K562 (cell line): Measurements from ENCODE around the gene IGSF21. TPM values are rescaled to one million over a fixed set of nuclear protein-coding genes. Genes with fewer than 3 reads are reported as not detected.
A peak's percentile ranks its signal among the peaks of the same experiment; 100 is the strongest.

Source experiments
- CBX1 ChIP-seq: sonication (generic); IDR thresholded peaks from 2 replicates; pipeline ENCODE4 v1.6.1; 2016; ENCODE audit warnings: antibody characterized with exemption, low read depth, mild to moderate bottlenecking
- CC2D1A ChIP-seq: fragments of 450-650 bp; IDR thresholded peaks from 2 replicates; pipeline ENCODE4 v1.6.1; 2017; ENCODE audit warnings: mild to moderate bottlenecking
- CUX1 ChIP-seq: fragments of 200-800 bp; sonication (Bioruptor generic); IDR thresholded peaks from 2 replicates; pipeline ENCODE4 v1.6.1; 2016; ENCODE audit warnings: missing genetic modification characterization, missing compliant biosample characterization
- E2F3 ChIP-seq: fragments of 250-450 bp; sonication (Bioruptor Pico); IDR thresholded peaks from 2 replicates; pipeline ENCODE4 v1.4.0; 2020; ENCODE audit warnings: mild to moderate bottlenecking
- ESRRB ChIP-seq: fragments of 250-450 bp; sonication (Bioruptor Pico); IDR thresholded peaks from 2 replicates; pipeline ENCODE4 v1.5.0; 2020; ENCODE audit warnings: mild to moderate bottlenecking, moderate library complexity, borderline replicate concordance
- ETS2 ChIP-seq: IDR thresholded peaks from 2 replicates; pipeline ENCODE4 v1.6.1; 2016; ENCODE audit warnings: borderline replicate concordance, missing genetic modification characterization, mild to moderate bottlenecking, moderate library complexity, missing compliant biosample characterization; ENCODE audit not compliant: poor library complexity, severe bottlenecking
- GMEB1 ChIP-seq: fragments of 250-450 bp; sonication (Bioruptor Pico); IDR thresholded peaks from 2 replicates; pipeline ENCODE4 v1.4.0; 2020; ENCODE audit warnings: mild to moderate bottlenecking
- HBP1 ChIP-seq: fragments of 450-650 bp; formaldehyde crosslinking; IDR thresholded peaks from 2 replicates; pipeline ENCODE4 v1.4.0; 2022; ENCODE audit warnings: missing genetic modification characterization
- ZBTB9 ChIP-seq: fragments of 450-650 bp; formaldehyde crosslinking; IDR thresholded peaks from 2 replicates; pipeline ENCODE4 v1.4.0; 2020; ENCODE audit warnings: mild to moderate bottlenecking, moderate library complexity
- ZNF280A ChIP-seq: fragments of 450-650 bp; IDR thresholded peaks from 2 replicates; pipeline ENCODE4 v1.6.1; 2018; ENCODE audit warnings: mild to moderate bottlenecking, low read depth; ENCODE audit not compliant: partially characterized antibody
- ZNF280B ChIP-seq: fragments of 250-450 bp; sonication (Bioruptor Pico); IDR thresholded peaks from 2 replicates; pipeline ENCODE4 v1.5.1; 2021; ENCODE audit warnings: mild to moderate bottlenecking
- ZNF507 ChIP-seq: conservative IDR thresholded peaks from 2 replicates; pipeline ENCODE4 v1.6.1; 2017; ENCODE audit warnings: missing genetic modification characterization, missing compliant biosample characterization
- ZNF778 ChIP-seq: fragments of 450-650 bp; formaldehyde crosslinking; IDR thresholded peaks from 2 replicates; pipeline ENCODE4 v1.4.0; 2020; ENCODE audit warnings: mild to moderate bottlenecking, moderate library complexity
- ZNF780A ChIP-seq: fragments of 250-450 bp; sonication (Bioruptor Pico); IDR thresholded peaks from 2 replicates; pipeline ENCODE4 v1.5.0; 2021; ENCODE audit warnings: mild to moderate bottlenecking
- polyA plus RNA-seq, 8 experiments: library from polyadenylated mRNA; depleted of rRNA in 4 of 8; stranded (reverse) in 5 of 8; unstranded in 3 of 8; fragments of >200 nt; fragmentation: Nextera tagmentation in 2 of 8; fragmentation: Illumina TruSeq in 1 of 8; extraction: Ambion mirVana in 2 of 8; extraction: Trizol in 1 of 8; gene quantifications; 2 replicates each; pipeline versions ENCODE4 v1.2.1 to v1.2.3, GENCODE V29; 2011 to 2014; ENCODE audit warnings: inconsistent platforms in 1 of 8, missing spikeins in 1 of 8
- total RNA-seq, 7 experiments: library from RNA; depleted of rRNA in 6 of 7; stranded (reverse); fragments of >200 nt in 6 of 7; fragmentation: Illumina TruSeq in 2 of 7; extraction: Trizol in 2 of 7; gene quantifications; 2 replicates each; pipeline versions ENCODE4 v1.2.1 to v1.2.3, GENCODE V29; 2011 to 2021; ENCODE audit warnings: low replicate concordance in 1 of 7

The IGSF21 gene
- total and polyA plus RNA-seq, 9 of the 15 experiments (the other 6 are each of a cell fraction or from before 2014, with no cell fraction given), result not detected

GRCh38 chr1:18422076-18422777 lies 314.6 kb downstream of the IGSF21 start (continued):
- peak; percentile 99 for TF ChIP-seq CUX1 (CRISPR knock-in tag)
- peak; percentile 99 for TF ChIP-seq ZNF780A (CRISPR knock-in tag)
- peak; percentile 98 for TF ChIP-seq ESRRB (CRISPR knock-in tag)
- TF ChIP-seq ZNF778 (CRISPR knock-in tag), result peak; percentile 97
- no peak for TF ChIP-seq CBX1
- TF ChIP-seq GMEB1 (CRISPR knock-in tag), result peak; percentile 95
- peak; percentile 86 for TF ChIP-seq ZNF507 (tag)
- TF ChIP-seq ZNF280B (CRISPR knock-in tag), result peak; percentile 97
- TF ChIP-seq HBP1, result peak; percentile 99
- TF ChIP-seq E2F3 (CRISPR knock-in tag), result peak; percentile 100
- peak; percentile 83 for TF ChIP-seq ETS2 (tag)
- no peak for TF ChIP-seq ZNF280A
- TF ChIP-seq CC2D1A, result no peak
- TF ChIP-seq ZBTB9 (CRISPR knock-in tag), result peak; percentile 100
